HL-60 (cell line): ENCODE results near the gene B4GALNT1.

Source experiments
- DNase-seq, 2 experiments: peaks; one replicate each; pipeline ENCODE4 v3.0.0-alpha.2; 2010 to 2020; ENCODE audit warnings: low read depth in 1 of 2, low spot score in 1 of 2
- H3K27ac ChIP-seq: fragments of 250-450 bp; sonication (Bioruptor Pico); replicated peaks from 2 replicates; pipeline ENCODE4 v1.5.1; 2020; ENCODE audit warnings: mild to moderate bottlenecking, moderate library complexity
- H3K27me3 ChIP-seq: fragments of 250-450 bp; sonication (Bioruptor Pico); 2 replicates; pipeline ENCODE4 v1.5.1; 2021; ENCODE audit warnings: mild to moderate bottlenecking, moderate library complexity; ENCODE audit not compliant: insufficient read depth, poor library complexity, severe bottlenecking
- H3K4me3 ChIP-seq: replicated peaks from 2 replicates; pipeline ENCODE4 v1.5.1; 2011; ENCODE audit warnings: mild to moderate bottlenecking, control low read depth, low read length; ENCODE audit not compliant: insufficient read depth
- CTCF ChIP-seq: IDR thresholded peaks from one replicate; pipeline ENCODE4 v1.5.1; 2011; ENCODE audit warnings: low read length, control low read depth, inconsistent platforms; ENCODE audit not compliant: insufficient read depth
- GABPA ChIP-seq: IDR thresholded peaks from 2 replicates; pipeline ENCODE4 v1.6.1; 2012; ENCODE audit warnings: low read depth
- POLR2AphosphoS5 ChIP-seq: IDR thresholded peaks from 2 replicates; pipeline ENCODE4 v1.6.1; 2012; ENCODE audit warnings: low read depth
- REST ChIP-seq: IDR thresholded peaks from 2 replicates; pipeline ENCODE4 v1.6.1; 2012; ENCODE audit warnings: low read depth; ENCODE audit not compliant: insufficient replicate concordance
- SPI1 ChIP-seq: IDR thresholded peaks from 2 replicates; pipeline ENCODE4 v1.6.1; 2012; ENCODE audit warnings: low read depth, mild to moderate bottlenecking, borderline replicate concordance

The B4GALNT1 gene

GRCh38 chr12:57630891-57631433 lies 2.0 kb downstream of the B4GALNT1 start:
- Histone ChIP-seq H3K4me3 (no peak overlapping the region), H3K27me3 (peaks cover 59% of the 10 kb centered on the region), H3K27ac (no peak overlapping the region)
- no peak for TF ChIP-seq CTCF
- no peak for TF ChIP-seq SPI1
- no peak for TF ChIP-seq POLR2AphosphoS5
- no peak for TF ChIP-seq REST
- no peak for TF ChIP-seq GABPA
- no peak for DNase-seq

GRCh38 chr12:57629897-57630471 lies 3.0 kb downstream of the B4GALNT1 start:
- DNase-seq, result no peak
- Histone ChIP-seq H3K27ac (no peak overlapping the region), H3K4me3 (no peak overlapping the region), H3K27me3 (peaks cover 64% of the 10 kb centered on the region)
- TF ChIP-seq SPI1 (no peak), POLR2AphosphoS5 (no peak)

GRCh38 chr12:57628280-57629191 lies 4.5 kb downstream of the B4GALNT1 start:
- TF ChIP-seq SPI1 (no peak), REST (no peak), POLR2AphosphoS5 (no peak), CTCF (no peak), GABPA (no peak)
- H3K27ac ChIP-seq, result no peak overlapping the region
- no peak for DNase-seq
- no peak overlapping the region for H3K4me3 ChIP-seq
- peaks cover 67% of the 10 kb centered on the region for H3K27me3 ChIP-seq

- peaks cover 71% of the 10 kb centered on the region for H3K27me3 ChIP-seq
- H3K27ac ChIP-seq, result no peak overlapping the region
- DNase-seq, result peak in 1 of 2 experiments; percentile 26
- H3K4me3 ChIP-seq, result no peak overlapping the region
- no peak for TF ChIP-seq POLR2AphosphoS5
Measured at GRCh38 chr12:57627501-57628279, 5.3 kb downstream of the B4GALNT1 start.
